ENCODE results near the gene PJVK. TPM values are rescaled to one million over a fixed set of nuclear protein-coding genes. Genes with fewer than 3 reads are reported as not detected.

The PJVK gene
- total RNA-seq, 2 donors from 2014 or later, result 5.5 to 6.3 TPM

GRCh38 chr2:178506101-178506500 is 54.9 kb downstream of the PJVK start:
- Mint-ChIP-seq H3K4me3 (no peak overlapping the region), H3K27me3 (ENCODE audit: insufficient read depth) (no peaks in the 10 kb centered on the region)
- 80% methylated on average over 1 of the region's 1 CpG; no CpG with 5 or more reads in 1 of the 2 experiments for WGBS, 2 experiments (ENCODE audit: insufficient coverage in 1 of 2, insufficient read length in 1 of 2)

GRCh38 chr2:178506524-178506923 is 55.3 kb downstream of the PJVK start:
- Histone ChIP-seq H3K4me3 (ENCODE audit: low read length) (no peak overlapping the region), H3K36me3 (ENCODE audit: control insufficient read depth, insufficient read depth, low read length) (peaks cover 28% of the 10 kb centered on the region), H3K27ac (ENCODE audit: low read depth, low read length) (no peak overlapping the region), H3K9ac (ENCODE audit: extremely low read depth, low read length, poor library complexity, severe bottlenecking) (no peak overlapping the region), H3K27me3 (ENCODE audit: control insufficient read depth, insufficient read depth, low read length, poor library complexity, severe bottlenecking) (no peaks in the 10 kb centered on the region), H3K9me3 (ENCODE audit: control insufficient read depth, low read length) (no peaks in the 10 kb centered on the region), H3K4me1 (ENCODE audit: control insufficient read depth, insufficient read depth, low read length) (no peaks in the 10 kb centered on the region)
- no peak for TF ChIP-seq CTCF (conservative IDR thresholded peaks at IDR 0.05)
- DNase-seq, result no peak
- Mint-ChIP-seq H3K4me1 (peaks cover 9% of the 10 kb centered on the region), H3K36me3 (ENCODE audit: low read depth) (peaks cover 10% of the 10 kb centered on the region), H3K27ac (peak overlapping the region; percentile 55), H3K27me3 (ENCODE audit: insufficient read depth) (no peaks in the 10 kb centered on the region), H3K9me3 (no peaks in the 10 kb centered on the region), H3K4me3 (no peak overlapping the region)
- 60 to 90% methylated on average over 1 to 2 of the region's 2 CpGs for WGBS, 2 experiments (ENCODE audit: insufficient coverage in 1 of 2, insufficient read length in 1 of 2)

More at GRCh38 chr2:178506101-178506500, 54.9 kb downstream of the PJVK start:
- Histone ChIP-seq H3K9ac (ENCODE audit: extremely low read depth, low read length, poor library complexity, severe bottlenecking) (no peak overlapping the region), H3K4me3 (ENCODE audit: low read length) (no peak overlapping the region), H3K9me3 (ENCODE audit: control insufficient read depth, low read length) (no peaks in the 10 kb centered on the region), H3K27ac (ENCODE audit: low read depth, low read length) (no peak overlapping the region), H3K27me3 (ENCODE audit: control insufficient read depth, insufficient read depth, low read length, poor library complexity, severe bottlenecking) (no peaks in the 10 kb centered on the region), H3K4me1 (ENCODE audit: control insufficient read depth, insufficient read depth, low read length) (no peaks in the 10 kb centered on the region), H3K36me3 (ENCODE audit: control insufficient read depth, insufficient read depth, low read length) (peaks cover 33% of the 10 kb centered on the region)
- no peaks in the 10 kb centered on the region for H3K9me3 Mint-ChIP-seq
- H3K36me3 Mint-ChIP-seq (ENCODE audit: low read depth), result peaks cover 10% of the 10 kb centered on the region
- H3K27ac Mint-ChIP-seq, result no peak overlapping the region
- no peak for DNase-seq
- peaks cover 9% of the 10 kb centered on the region for H3K4me1 Mint-ChIP-seq
- no peak for TF ChIP-seq CTCF (conservative IDR thresholded peaks at IDR 0.05)

DNA sequence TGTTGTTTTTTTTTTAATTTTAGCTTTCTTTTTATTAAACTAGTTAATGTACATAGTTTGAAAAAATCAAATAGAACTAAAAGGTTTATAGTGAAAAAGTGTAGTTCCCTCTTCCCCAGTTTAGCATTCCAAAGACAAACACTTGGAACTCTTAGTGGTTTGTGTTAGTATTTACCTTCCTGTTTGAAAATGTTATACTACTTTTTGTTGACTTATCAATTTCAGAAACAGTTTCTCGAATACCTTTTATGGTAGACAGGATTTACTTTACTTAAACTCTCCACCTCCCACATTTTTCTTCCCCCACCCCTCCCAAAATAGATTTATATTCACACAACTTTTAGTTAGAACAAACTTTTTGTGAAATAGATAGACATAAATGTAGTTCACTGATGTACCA is 55.8 kb downstream of the PJVK start:
- no peak overlapping the region for H3K4me3 Mint-ChIP-seq
- DNase-seq, result no peak
- H3K9me3 ChIP-seq (ENCODE audit: control insufficient read depth, low read length), result no peaks in the 10 kb centered on the region
- H3K9me3 Mint-ChIP-seq, result no peaks in the 10 kb centered on the region
- no peaks in the 10 kb centered on the region for H3K27me3 ChIP-seq (ENCODE audit: control insufficient read depth, insufficient read depth, low read length, poor library complexity, severe bottlenecking)
- peaks cover 9% of the 10 kb centered on the region for H3K4me1 Mint-ChIP-seq
- H3K36me3 ChIP-seq (ENCODE audit: control insufficient read depth, insufficient read depth, low read length), result peaks cover 24% of the 10 kb centered on the region
- TF ChIP-seq CTCF (conservative IDR thresholded peaks at IDR 0.05), result no peak
- H3K27me3 Mint-ChIP-seq (ENCODE audit: insufficient read depth), result no peaks in the 10 kb centered on the region
- no peak overlapping the region for H3K9ac ChIP-seq (ENCODE audit: extremely low read depth, low read length, poor library complexity, severe bottlenecking)
- 100% methylated on average over 1 of the region's 1 CpG; no CpG with 5 or more reads in 1 of the 2 experiments for WGBS, 2 experiments (ENCODE audit: insufficient coverage in 1 of 2, insufficient read length in 1 of 2)
- H3K27ac ChIP-seq (ENCODE audit: low read depth, low read length), result no peak overlapping the region
- H3K27ac Mint-ChIP-seq, result no peak overlapping the region
- no peak overlapping the region for H3K4me3 ChIP-seq (ENCODE audit: low read length)
- peaks cover 10% of the 10 kb centered on the region for H3K36me3 Mint-ChIP-seq (ENCODE audit: low read depth)
- no peaks in the 10 kb centered on the region for H3K4me1 ChIP-seq (ENCODE audit: control insufficient read depth, insufficient read depth, low read length)

Measured in endodermal cell (in vitro differentiated cells).